MM.1S (cell line): ENCODE results near the gene TET3.
"Not testable (repeated sequence)": the region's sequence is repeated elsewhere in the genome, so short reads cannot be mapped to it uniquely, and the experiment has no call there.

ENCODE experiments used
- DNase-seq: peaks from one replicate; pipeline ENCODE4 v3.0.0-alpha.2; 2015
- H2AFZ ChIP-seq: fragments of 300-600 bp; sonication (generic); 2 replicates; pipeline ENCODE4 v1.6.0; 2016; ENCODE audit warnings: antibody characterized with exemption, low read length
- H3F3A ChIP-seq: fragments of 300-600 bp; sonication (generic); 2 replicates; pipeline ENCODE4 v1.6.1; 2016; ENCODE audit warnings: mild to moderate bottlenecking, antibody characterized with exemption, low read length, moderate library complexity, mixed read lengths; ENCODE audit not compliant: insufficient read depth
- H3K27ac ChIP-seq: fragments of 300-600 bp; sonication (generic); 2 replicates; pipeline ENCODE4 v1.5.1; 2016; ENCODE audit warnings: mild to moderate bottlenecking, low read length
- H3K27me3 ChIP-seq: fragments of 300-600 bp; sonication (generic); replicated peaks from 2 replicates; pipeline ENCODE4 v1.6.0; 2016; ENCODE audit warnings: low read length; ENCODE audit not compliant: insufficient read depth
- H3K36me3 ChIP-seq: fragments of 300-600 bp; sonication (generic); replicated peaks from 2 replicates; pipeline ENCODE4 v1.6.1; 2016; ENCODE audit warnings: mild to moderate bottlenecking, low read length, mixed read lengths; ENCODE audit not compliant: insufficient read depth
- H3K4me1 ChIP-seq: fragments of 300-600 bp; sonication (generic); 2 replicates; pipeline ENCODE4 v1.6.1; 2016; ENCODE audit warnings: low read length, mixed read lengths
- H3K4me2 ChIP-seq: fragments of 300-600 bp; sonication (generic); 2 replicates; pipeline ENCODE4 v1.6.0; 2016; ENCODE audit warnings: low read depth, low read length
- H3K4me3 ChIP-seq: fragments of 300-600 bp; sonication (generic); 2 replicates; pipeline ENCODE4 v1.5.1; 2016; ENCODE audit warnings: low read length, mixed read lengths
- H3K79me2 ChIP-seq: fragments of 300-600 bp; sonication (generic); 2 replicates; pipeline ENCODE4 v1.6.1; 2016; ENCODE audit warnings: mixed run types, low read length, mixed read lengths
- H3K9ac ChIP-seq: fragments of 300-600 bp; sonication (generic); 2 replicates; pipeline ENCODE4 v1.6.1; 2016; ENCODE audit warnings: low read length, mixed read lengths
- H3K9me2 ChIP-seq: fragments of 300-600 bp; sonication (generic); replicated peaks from 2 replicates; pipeline ENCODE4 v1.6.1; 2016; ENCODE audit warnings: mild to moderate bottlenecking, low read length, mixed read lengths; ENCODE audit not compliant: insufficient read depth
- H3K9me3 ChIP-seq: fragments of 300-600 bp; sonication (generic); replicated peaks from 2 replicates; pipeline ENCODE4 v1.6.1; 2016; ENCODE audit warnings: mild to moderate bottlenecking, low read length, mixed read lengths; ENCODE audit not compliant: insufficient read depth
- H4K20me1 ChIP-seq: fragments of 300-600 bp; sonication (generic); 2 replicates; pipeline ENCODE4 v1.6.1; 2016; ENCODE audit warnings: mild to moderate bottlenecking, low read length, moderate library complexity, mixed read lengths; ENCODE audit not compliant: insufficient read depth
- CTCF ChIP-seq: fragments of 300-600 bp; sonication (generic); IDR thresholded peaks from 2 replicates; pipeline ENCODE4 v1.5.1; 2016; ENCODE audit warnings: antibody characterized with exemption, low read length, mixed read lengths
- EZH2 ChIP-seq: fragments of 300-600 bp; sonication (generic); optimal IDR thresholded peaks from 2 replicates; pipeline ENCODE3; 2017; ENCODE audit warnings: low read depth, mild to moderate bottlenecking, antibody characterized with exemption, low read length, mixed read lengths
- EZH2phosphoT487 ChIP-seq: fragments of 300-600 bp; sonication (generic); IDR thresholded peaks from 2 replicates; pipeline ENCODE4 v1.6.1; 2018; ENCODE audit warnings: antibody characterized with exemption, low read length

TET3 gene

GRCh38 chr2:73937899-73938298, 46.8 kb upstream of the TET3 start:
- TF ChIP-seq CTCF, result no peak
- H3K4me2 ChIP-seq, result no peak overlapping the region

GRCh38 chr2:73938718-73939352, 45.9 kb upstream of the TET3 start:
- Histone ChIP-seq H3K27me3 (no peaks in the 10 kb centered on the region), H3K9me2 (no peaks in the 10 kb centered on the region), H3K79me2 (peaks cover 89% of the 10 kb centered on the region), H3F3A (no peaks in the 10 kb centered on the region), H3K4me1 (no peaks in the 10 kb centered on the region), H3K9ac (no peak overlapping the region), H2AFZ (no peak overlapping the region), H3K4me2 (no peak overlapping the region), H3K4me3 (no peak overlapping the region), H3K36me3 (no peaks in the 10 kb centered on the region; the same call in 1 of the 2 replicates), H4K20me1 (no peaks in the 10 kb centered on the region), H3K9me3 (no peaks in the 10 kb centered on the region), H3K27ac (no peak overlapping the region)
- TF ChIP-seq CTCF, result no peak
- TF ChIP-seq EZH2phosphoT487, result no peak
- no peak for TF ChIP-seq EZH2
- no peak for DNase-seq

More at GRCh38 chr2:73937899-73938298, 46.8 kb upstream of the TET3 start:
- Histone ChIP-seq H3K27me3 (no peaks in the 10 kb centered on the region), H3F3A (no peaks in the 10 kb centered on the region), H3K9ac (no peak overlapping the region), H2AFZ (no peak overlapping the region), H3K4me3 (no peak overlapping the region), H3K36me3 (no peaks in the 10 kb centered on the region; the same call in 1 of the 2 replicates), H4K20me1 (no peaks in the 10 kb centered on the region), H3K79me2 (peaks cover 89% of the 10 kb centered on the region), H3K27ac (no peak overlapping the region), H3K9me2 (no peaks in the 10 kb centered on the region), H3K9me3 (no peaks in the 10 kb centered on the region), H3K4me1 (no peaks in the 10 kb centered on the region)
- no peak for DNase-seq

- DNase-seq, result no peak
- no peaks in the 10 kb centered on the region; the same call in 1 of the 2 replicates for H3K36me3 ChIP-seq
- H4K20me1 ChIP-seq, result no peaks in the 10 kb centered on the region
- no peak overlapping the region for H3K9ac ChIP-seq
- no peak overlapping the region for H3K4me2 ChIP-seq
- no peaks in the 10 kb centered on the region for H3F3A ChIP-seq
- H2AFZ ChIP-seq, result no peak overlapping the region
- H3K27ac ChIP-seq, result no peak overlapping the region
- H3K9me3 ChIP-seq, result no peaks in the 10 kb centered on the region
- no peaks in the 10 kb centered on the region for H3K9me2 ChIP-seq
- no peaks in the 10 kb centered on the region for H3K27me3 ChIP-seq
- peaks cover 88% of the 10 kb centered on the region for H3K79me2 ChIP-seq
- TF ChIP-seq EZH2phosphoT487, result no peak
- TF ChIP-seq EZH2, result no peak
- TF ChIP-seq CTCF, result no peak
- no peak overlapping the region for H3K4me3 ChIP-seq
- H3K4me1 ChIP-seq, result no peaks in the 10 kb centered on the region
Measured at GRCh38 chr2:73939419-73939818, 45.3 kb upstream of the TET3 start.

- H2AFZ ChIP-seq, H3F3A ChIP-seq, H3K27ac ChIP-seq, H3K9me3 ChIP-seq, H3K9me2 ChIP-seq, H3K27me3 ChIP-seq, H3K9ac ChIP-seq, H3K4me3 ChIP-seq, H3K4me1 ChIP-seq, DNase-seq, H3K36me3 ChIP-seq, H3K4me2 ChIP-seq, H4K20me1 ChIP-seq: not testable (repeated sequence)
- peaks cover 93% of the 10 kb centered on the region for H3K79me2 ChIP-seq
Measured at GRCh38 chr2:73940066-73940465, 44.6 kb upstream of the TET3 start.
